Raji (cell line): Measurements from ENCODE around the gene PNMT.

Experiments
- POLR2A ChIP-seq: IDR thresholded peaks from 2 replicates; pipeline ENCODE4 v1.6.1; 2011; ENCODE audit warnings: low read depth, low read length, control low read depth; ENCODE audit not compliant: insufficient read depth

PNMT gene

GRCh38 chr17:39701784-39702422 lies 33.6 kb downstream of the PNMT start:
- TF ChIP-seq POLR2A = no peak

- TF ChIP-seq POLR2A = no peak
These were observed 34.9 kb downstream of the PNMT start for GRCh38 chr17:39702901-39703893.

GRCh38 chr17:39703913-39704312 lies 35.7 kb downstream of the PNMT start:
- TF ChIP-seq POLR2A = no peak

DNA sequence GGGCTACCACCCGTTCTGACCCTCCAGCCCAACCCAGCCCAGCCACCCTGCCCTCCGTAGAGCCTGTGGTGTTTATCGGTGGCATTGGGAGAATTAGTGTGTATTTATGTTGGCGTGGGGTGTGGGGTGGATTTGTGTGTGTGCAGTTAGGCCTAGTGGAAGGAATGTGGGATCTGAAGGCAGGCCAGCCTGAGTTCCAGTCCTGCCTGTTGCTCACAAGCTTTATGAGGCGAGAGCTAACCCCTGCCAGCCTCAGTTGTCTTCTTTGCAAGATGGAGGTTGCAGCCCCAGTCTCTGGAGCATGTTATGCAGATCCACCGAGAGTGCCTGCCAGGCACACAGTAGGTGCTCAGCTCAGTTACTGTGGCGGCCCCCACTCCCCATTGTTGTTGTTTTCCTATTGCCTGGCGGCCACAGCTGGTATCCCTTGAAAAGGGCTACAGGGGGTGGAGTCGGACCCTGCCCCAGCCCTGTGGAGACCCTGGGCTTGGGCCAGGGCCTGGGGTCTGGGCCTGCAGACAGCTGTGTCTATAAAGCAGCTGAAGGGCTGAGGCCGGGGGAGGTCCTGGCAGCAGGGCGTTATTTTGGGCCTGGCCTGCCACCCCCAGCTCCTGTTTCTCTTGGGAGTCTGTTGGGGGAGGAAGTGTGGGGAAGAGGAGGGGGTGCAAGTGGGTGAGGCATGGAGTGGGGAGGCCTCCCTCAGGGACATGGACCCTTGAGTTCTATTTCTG lies 36.7 kb downstream of the PNMT start:
- no peak for TF ChIP-seq POLR2A

DNA sequence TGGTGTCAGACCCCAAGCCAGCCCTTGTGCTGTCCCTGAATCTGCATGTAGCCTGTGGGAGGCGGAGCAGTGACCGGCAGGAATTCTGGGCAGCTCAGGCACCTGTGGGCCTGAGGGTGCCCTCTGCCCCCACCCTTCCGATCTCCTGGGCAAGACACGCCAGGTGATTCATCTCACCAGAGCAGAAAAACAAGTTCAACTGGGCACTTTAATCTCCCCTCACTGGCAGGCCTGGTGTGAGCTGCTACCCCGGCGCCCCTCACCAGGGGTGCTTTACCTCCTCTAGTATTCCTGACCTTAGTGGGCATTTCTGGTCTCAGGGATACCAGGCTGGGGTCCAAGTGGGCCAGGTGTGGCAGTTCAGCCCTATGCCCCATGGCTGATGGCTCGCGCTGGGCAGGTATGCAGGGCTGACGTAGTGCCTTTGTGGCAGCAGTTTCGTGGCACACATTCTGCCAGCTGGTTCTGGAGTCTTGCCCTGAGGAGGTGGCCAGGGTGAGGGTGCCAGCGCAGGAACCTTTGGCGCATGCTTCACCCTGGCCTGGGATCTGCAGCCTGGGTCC lies 37.6 kb downstream of the PNMT start:
- TF ChIP-seq POLR2A = no peak

- no peak for TF ChIP-seq POLR2A
These were observed 38.1 kb downstream of the PNMT start for GRCh38 chr17:39706383-39706782.

DNA sequence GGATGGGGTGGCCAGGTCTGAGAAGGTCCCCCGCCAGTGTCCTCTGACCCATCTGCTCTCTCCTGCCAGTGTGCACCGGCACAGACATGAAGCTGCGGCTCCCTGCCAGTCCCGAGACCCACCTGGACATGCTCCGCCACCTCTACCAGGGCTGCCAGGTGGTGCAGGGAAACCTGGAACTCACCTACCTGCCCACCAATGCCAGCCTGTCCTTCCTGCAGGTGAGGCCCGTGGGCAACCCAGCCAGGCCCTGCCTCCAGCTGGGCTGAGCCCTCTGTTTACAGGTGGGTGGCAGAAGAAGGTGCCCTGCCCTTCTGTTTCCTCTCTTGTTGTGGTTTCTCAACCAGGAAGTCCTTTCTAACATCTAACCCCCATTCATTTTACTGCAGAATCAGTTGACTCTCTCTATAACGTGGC lies 38.7 kb downstream of the PNMT start:
- TF ChIP-seq POLR2A = no peak

- TF ChIP-seq POLR2A = no peak
These were observed 41.2 kb downstream of the PNMT start for GRCh38 chr17:39709319-39709997.

- TF ChIP-seq POLR2A = no peak
These were observed 42.0 kb downstream of the PNMT start for GRCh38 chr17:39709998-39710964.

DNA sequence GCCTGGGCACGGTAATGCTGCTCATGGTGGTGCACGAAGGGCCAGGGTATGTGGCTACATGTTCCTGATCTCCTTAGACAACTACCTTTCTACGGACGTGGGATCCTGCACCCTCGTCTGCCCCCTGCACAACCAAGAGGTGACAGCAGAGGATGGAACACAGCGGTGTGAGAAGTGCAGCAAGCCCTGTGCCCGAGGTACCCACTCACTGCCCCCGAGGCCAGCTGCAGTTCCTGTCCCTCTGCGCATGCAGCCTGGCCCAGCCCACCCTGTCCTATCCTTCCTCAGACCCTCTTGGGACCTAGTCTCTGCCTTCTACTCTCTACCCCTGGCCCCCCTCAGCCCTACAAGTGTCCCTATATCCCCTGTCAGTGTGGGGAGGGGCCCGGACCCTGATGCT lies 43.6 kb downstream of the PNMT start:
- TF ChIP-seq POLR2A = no peak

- TF ChIP-seq POLR2A = no peak
These were observed 46.0 kb downstream of the PNMT start for GRCh38 chr17:39714234-39714633.

DNA sequence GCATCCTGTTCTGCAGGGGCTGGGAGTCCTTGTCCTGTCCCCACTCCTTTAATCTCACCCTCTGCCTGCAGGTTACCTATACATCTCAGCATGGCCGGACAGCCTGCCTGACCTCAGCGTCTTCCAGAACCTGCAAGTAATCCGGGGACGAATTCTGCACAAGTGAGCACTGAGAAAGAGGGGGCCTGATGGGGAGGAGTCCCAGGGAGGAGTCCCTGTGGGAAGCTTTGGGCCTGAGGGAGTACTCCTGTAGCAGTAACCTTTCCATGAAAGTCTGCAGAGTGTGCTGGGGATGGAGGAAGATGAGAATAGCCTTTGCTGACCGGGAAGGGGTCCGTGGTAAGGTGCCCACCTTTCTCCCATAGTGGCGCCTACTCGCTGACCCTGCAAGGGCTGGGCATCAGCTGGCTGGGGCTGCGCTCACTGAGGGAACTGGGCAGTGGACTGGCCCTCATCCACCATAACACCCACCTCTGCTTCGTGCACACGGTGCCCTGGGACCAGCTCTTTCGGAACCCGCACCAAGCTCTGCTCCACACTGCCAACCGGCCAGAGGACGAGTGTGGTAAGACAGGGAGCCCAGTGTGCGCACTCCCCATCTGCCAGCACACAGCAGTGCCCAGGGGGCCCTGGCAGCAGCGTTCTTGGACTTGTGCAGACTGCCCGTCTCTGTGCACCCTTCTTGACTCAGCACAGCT lies 47.3 kb downstream of the PNMT start:
- no peak for TF ChIP-seq POLR2A

DNA sequence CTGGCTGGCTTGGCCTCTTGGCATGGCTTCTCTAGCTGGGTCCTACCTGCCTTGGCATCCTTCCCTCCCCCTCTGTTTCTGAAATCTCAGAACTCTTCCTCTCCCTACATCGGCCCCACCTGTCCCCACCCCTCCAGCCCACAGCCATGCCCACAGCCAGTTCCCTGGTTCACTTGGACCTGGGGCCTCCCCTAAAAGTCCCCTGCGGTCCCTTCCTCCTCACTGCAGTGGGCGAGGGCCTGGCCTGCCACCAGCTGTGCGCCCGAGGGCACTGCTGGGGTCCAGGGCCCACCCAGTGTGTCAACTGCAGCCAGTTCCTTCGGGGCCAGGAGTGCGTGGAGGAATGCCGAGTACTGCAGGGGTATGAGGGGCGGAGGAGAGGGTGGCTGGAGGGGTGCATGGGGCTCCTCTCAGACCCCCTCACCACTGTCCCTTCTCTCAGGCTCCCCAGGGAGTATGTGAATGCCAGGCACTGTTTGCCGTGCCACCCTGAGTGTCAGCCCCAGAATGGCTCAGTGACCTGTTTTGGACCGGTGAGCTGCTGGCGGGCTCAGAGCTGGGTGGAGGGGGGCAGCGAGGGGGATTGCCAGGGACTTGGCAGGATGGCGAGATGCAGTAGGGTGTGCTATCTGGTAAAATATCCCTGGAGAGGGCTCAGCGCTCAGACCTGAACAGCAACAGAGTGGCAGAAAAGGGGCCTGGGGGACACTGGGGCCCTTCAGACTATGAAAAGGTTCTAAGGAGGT lies 48.0 kb downstream of the PNMT start:
- TF ChIP-seq POLR2A = no peak
